B cell (primary cell): ENCODE results near the gene RPTOR.
"Not testable (repeated sequence)": the region's sequence is repeated elsewhere in the genome, so short reads cannot be mapped to it uniquely, and the experiment has no call there.

Experiments used
- EZH2 ChIP-seq: IDR thresholded peaks from 2 replicates; pipeline ENCODE4 v1.6.1; 2012; ENCODE audit warnings: borderline replicate concordance, low read depth, mild to moderate bottlenecking, moderate library complexity, low read length; ENCODE audit not compliant: insufficient read depth, poor library complexity, severe bottlenecking
- TF ChIP-seq, protein P1 (sequence below): fragments of 200-600 bp; IDR thresholded peaks from one replicate; pipeline ENCODE4 v1.8.0; 2022; ENCODE audit warnings: antibody characterized with exemption, mild to moderate bottlenecking

DNA sequence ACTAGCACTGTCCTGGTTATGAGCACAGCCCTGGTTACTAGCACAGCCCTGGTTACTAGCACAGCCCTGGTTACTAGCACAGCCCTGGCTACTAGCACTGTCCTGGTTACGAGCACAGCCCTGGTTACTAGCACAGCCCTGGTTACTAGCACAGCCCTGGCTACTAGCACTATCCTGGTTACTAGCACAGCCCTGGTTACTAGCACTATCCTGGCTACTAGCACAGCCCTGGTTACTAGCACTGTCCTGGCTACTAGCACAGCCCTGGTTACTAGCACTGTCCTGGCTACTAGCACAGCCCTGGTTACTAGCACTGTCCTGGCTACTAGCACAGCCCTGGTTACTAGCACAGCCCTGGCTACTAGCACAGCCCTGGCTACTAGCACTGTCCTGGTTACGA lies 199.3 kb downstream of the RPTOR start:
- TF ChIP-seq, protein P1, sequence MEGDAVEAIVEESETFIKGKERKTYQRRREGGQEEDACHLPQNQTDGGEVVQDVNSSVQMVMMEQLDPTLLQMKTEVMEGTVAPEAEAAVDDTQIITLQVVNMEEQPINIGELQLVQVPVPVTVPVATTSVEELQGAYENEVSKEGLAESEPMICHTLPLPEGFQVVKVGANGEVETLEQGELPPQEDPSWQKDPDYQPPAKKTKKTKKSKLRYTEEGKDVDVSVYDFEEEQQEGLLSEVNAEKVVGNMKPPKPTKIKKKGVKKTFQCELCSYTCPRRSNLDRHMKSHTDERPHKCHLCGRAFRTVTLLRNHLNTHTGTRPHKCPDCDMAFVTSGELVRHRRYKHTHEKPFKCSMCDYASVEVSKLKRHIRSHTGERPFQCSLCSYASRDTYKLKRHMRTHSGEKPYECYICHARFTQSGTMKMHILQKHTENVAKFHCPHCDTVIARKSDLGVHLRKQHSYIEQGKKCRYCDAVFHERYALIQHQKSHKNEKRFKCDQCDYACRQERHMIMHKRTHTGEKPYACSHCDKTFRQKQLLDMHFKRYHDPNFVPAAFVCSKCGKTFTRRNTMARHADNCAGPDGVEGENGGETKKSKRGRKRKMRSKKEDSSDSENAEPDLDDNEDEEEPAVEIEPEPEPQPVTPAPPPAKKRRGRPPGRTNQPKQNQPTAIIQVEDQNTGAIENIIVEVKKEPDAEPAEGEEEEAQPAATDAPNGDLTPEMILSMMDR: not testable (repeated sequence)
- not testable (repeated sequence) for TF ChIP-seq EZH2
